Myocyte (in vitro differentiated cells): ENCODE data around the gene SLC8A2. TPM values are rescaled to one million over a fixed set of nuclear protein-coding genes. Genes with fewer than 3 reads are reported as not detected.
A peak's percentile ranks its signal among the peaks of the same experiment; 100 is the strongest.

Experiments
- DNase-seq: peaks from one replicate; pipeline ENCODE4 v3.0.0-alpha.2; 2012; ENCODE audit warnings: low read depth
- total RNA-seq: library from RNA; depleted of rRNA; stranded (reverse); fragments of >200 nt; gene quantifications from 2 replicates; pipeline ENCODE4 v1.2.3, GENCODE V29; 2014

The SLC8A2 gene
- total RNA-seq, 1 donor from 2014 or later: not detected

DNA sequence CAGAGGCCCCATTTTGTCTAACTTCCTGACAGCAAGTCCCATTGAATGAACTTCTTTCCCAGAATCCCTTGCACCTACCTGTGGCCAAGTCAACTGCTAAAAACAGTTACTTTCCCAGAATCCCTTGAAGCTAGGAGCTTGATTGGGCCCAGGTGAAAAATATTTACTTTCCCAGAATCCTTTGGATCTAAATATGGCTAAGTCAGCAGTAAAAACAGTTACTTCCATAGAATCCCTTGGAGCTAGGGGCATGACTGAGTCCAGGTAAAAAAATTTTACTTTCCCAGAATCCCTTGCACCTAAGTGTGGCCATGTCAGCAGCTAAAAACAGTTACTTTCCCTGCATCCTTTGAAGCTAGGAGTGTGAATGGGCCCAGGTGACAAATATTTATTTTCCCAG lies 39.2 kb downstream of the SLC8A2 start:
- no peak for DNase-seq

DNA sequence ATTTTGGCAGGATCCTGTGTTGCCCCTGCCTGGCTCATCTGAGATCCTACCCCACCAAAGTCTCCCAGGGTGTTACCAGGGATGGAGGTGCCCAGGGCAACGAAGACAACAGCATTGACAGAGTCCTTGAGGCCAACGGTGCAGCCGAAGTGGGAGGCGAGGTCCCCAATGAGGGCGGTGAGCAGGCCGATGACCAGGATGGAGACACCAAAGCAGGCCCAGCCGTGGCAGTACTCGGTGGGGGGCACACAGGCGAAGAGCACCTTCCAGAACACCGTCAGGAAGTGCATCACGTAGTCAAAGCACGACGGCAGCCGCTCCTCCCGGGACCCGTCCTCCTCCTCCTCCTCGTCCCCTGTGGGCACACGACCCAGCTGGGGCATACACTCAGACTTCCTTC lies 39.6 kb downstream of the SLC8A2 start:
- no peak for DNase-seq

DNA sequence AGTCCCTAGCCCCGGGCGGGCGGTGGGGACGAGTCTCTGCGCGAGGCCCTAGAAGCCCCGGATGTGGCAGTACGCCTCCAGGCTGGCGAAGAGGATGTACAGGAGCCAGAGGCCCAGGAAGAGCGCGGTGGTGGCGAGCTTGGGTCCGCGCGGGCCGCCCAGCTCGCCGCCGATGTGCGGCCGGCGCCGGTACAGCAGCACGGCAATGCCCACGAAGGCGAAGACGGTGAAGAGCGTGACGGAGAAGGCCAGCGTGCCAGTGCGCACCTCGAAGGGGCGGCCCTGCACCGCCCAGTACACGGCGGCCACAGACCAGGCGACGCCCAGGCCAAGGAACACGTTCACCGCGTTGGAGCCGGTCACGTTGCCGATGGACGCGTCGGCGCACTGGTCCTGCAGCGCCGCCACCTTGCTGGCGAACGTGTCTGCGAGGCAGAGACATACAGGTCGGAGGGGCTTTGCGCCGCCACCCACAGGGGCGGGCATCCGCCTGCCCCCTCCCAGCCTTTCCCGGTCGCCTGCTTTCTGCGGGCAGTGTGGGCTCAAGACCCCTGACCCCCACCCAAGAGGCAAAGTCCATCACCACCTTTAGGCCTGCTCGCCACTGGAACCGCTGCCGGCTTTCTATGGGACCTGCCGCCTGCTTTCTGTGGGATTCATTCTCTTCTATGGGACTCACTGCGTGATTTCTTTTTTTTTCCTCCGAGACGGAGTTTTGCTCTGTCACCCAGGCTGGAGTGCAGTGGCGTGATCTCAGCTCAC lies 41.5 kb downstream of the SLC8A2 start:
- no peak for DNase-seq

DNA sequence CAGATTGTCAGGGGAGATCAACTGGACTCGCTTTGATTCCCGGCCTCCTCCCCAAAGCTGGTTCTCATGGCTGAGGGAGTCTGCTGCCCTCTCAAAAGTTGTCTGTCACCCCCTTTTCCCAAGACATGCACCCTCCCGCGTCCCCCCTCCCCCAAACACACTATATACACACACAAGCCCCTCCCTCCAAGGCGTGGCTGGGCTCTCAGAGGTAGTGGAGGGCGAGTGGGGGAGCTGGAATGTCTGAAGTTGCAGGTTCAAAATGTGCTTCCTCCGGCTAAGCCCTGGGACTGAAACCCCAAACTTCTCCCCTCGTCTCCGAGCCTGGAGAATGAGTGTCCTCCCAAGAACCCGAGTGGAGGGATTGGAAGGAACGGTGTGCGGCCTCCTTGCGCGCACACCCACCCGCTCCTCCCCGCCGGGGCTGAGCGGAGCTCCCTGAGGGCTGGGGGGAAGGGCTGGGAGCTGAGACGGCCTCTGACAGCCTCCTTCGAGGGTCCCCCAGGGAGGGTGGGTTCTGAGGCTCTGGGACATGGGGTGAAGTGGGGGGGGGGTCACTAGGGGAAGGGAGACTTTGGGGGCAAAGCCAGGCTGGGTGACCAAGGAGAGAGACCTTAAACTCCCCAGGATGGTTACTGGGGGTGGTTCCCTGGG lies 42.4 kb downstream of the SLC8A2 start:
- DNase-seq: no peak

- peak; percentile 96 for DNase-seq
Measured at GRCh38 chr19:47428177-47428894, 43.4 kb downstream of the SLC8A2 start.

- peak; percentile 52 for DNase-seq
Measured at GRCh38 chr19:47427241-47428176, 44.2 kb downstream of the SLC8A2 start.

DNA sequence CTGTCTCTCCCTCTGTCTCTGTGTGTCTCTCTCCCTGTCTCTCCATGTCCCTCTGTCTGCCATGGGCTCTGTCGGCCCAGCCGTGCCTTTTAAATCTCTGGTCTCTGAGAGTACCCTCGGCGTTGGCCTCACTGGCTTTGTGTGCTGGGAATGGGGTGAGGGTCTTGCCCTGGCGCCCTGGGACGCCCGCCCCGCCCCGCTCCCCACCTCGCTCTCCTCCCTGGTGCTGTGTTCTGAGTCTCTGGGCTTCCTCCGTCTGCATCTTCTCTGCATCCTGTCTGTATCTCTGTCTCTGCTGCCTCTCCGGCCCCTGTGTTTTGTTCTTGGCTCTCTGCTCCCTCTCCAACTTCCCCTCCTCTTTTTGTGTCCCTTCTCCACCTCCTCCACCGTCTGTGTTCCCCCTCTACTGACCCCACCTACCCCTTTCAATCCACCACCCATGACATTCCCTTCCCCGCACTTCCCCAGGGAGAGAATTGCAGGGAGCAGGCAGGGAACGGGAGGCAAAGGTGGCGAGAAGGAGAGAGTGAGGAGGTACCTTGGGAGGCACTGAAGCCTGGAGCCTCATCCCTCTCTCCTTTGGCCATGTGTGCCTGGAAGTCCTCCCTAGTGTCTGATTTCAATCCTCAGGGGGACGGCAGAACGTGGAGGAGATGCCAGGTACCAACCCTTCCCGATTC lies 48.4 kb downstream of the SLC8A2 start:
- no peak for DNase-seq

DNA sequence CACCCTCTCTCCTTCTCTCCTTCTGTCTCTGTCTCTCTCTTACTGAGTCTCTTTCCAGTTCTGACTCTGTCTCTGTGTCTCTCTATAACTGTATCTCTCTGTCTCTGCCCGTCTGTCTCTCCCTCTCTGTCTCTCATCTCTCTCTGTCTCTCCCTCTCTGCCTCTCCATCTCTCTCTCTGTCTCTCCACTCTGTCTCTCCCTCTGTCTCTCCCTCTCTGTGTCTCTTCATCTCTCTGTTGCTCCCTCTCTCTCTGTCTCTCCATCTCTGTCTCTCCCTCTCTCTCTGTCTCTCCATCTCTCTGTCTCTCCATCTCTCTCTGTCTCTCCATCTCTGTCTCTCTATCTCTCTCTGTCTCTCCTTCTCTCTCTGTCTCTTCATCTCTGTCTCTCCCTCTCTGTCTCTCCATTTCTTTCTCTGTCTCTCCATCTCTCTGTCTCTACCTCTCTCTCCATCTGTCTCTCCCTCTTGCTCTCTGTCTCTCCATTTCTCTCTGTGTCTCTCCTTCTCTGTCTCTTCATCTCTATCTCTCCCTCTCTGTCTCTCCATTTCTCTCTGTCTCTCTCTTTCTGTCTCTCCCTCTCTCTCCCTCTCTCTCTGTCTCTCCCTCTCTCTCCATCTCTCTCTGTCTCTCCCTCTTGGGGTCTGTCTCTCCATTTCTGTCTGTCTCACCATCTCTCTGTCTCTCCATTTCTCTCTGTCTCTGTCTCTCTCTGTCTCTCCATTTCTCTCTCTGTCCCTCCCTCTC lies 49.1 kb downstream of the SLC8A2 start:
- no peak for DNase-seq

DNA sequence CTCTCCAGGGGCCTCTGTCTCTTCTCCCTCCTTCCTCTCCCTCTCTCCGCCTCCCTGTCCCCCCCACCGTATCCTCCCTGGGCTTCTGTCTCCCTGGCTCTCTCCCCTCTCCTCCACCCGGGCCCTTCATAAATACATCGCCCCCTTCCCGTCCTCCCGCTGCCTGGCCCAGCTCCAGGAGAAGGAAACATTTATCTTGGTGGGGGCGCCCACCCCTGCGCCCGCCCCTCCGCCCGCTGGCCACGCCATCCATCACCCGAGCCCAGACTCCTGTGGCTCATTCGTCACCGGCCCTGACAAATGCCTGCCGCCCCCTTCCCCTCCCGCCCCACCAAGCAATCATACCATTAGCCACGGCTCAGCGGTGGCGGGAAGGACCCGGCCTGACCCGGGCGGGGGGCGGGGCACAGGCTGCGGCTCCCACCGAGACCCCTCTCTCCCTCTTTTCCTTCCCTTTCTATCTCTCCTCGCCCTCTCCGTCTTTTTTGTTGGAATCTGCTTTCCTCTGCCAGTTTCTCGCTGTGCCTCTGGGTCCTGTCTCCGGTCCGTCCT lies 49.8 kb downstream of the SLC8A2 start:
- DNase-seq: no peak

- no peak for DNase-seq
Measured at GRCh38 chr19:47421244-47421786, 50.4 kb downstream of the SLC8A2 start.

DNA sequence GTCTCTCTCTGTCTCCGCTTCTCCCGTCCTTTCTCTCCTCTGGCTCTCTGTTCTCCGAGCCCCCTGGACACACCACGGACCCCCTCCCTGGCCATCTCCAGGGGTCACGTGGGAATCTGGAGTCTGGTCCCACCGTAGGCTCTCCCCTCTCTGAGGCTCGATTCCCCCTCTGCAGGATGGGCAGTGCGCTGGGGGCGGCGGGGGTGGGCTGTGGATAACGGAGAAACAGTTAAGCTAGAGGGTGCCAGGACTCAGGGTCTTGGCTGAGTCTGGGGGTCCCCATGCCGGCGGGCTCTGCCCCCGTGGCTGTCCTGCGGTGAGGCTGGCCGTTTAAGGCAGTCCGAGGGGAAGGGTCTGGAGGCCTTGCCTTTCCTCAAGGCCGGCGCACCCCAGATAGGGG lies 51.9 kb downstream of the SLC8A2 start:
- DNase-seq: no peak

GRCh38 chr19:47419030-47419783 lies 52.5 kb downstream of the SLC8A2 start, which contains the start of gene MEIS3:
TSS of gene MEIS3 (minus strand) at chr19:47419527. CDS start at chr19:47419081, 446 bp downstream.
- no peak for DNase-seq

DNA sequence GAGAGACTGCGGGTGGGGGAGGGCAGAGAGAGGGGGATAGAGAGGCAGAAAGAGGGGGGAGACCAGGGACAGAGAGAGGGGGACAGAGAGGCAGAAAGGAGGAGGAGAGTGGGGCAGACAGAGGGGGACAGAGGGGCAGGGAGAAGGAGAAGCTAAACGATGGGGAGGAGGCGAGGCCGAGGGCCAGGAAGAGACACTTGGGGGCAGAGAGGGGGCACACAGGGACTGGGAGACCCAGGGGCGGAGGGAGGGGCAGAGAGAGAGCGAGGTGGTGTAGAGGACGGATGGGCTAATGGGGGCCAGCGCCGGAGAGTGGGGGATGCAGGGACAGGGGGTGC lies 53.0 kb downstream of the SLC8A2 start:
- DNase-seq: no peak

DNA sequence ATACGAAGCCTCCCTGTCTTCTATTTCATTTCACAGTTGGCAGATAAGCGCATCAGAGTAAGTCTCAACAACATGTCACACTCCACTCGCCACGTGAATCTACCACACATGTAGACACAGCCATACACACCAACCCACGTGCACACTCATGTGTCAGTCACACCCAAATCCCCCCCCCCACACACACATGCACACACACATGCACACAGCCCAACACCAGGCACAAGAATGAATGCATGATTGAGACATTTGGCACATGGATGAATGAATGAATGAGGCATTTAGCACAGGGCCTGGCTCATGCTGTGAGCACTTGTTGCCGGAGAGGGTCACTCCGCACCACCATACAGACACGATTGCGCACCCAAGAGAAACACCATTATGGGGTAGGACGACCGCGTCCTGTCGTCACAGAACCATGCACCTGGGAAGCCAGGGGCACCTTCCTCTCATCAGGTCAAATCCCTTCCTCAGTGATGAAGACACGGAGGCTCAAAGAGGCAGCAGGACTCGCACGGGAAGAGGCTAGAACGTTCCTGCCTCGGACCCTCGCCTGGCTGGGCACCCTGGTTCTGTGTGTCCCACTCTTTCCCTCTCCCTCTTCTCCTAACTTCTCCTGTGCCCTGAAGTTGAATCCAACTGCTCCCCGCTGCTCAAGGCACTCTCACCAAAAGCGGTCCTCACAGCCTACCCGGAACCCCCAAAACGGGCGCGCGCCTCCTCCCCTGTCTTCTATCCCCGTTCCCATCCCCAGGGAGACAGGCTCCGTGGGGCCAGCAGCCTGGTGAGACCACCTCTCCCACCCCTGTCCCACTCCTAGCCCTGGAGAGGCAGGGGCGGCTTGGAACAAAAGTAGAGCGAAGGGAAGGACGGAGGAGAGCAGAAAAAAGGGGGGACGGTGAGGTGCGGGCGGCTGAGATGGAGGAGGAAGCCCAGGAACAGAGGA lies 53.7 kb downstream of the SLC8A2 start:
- DNase-seq: no peak

DNA sequence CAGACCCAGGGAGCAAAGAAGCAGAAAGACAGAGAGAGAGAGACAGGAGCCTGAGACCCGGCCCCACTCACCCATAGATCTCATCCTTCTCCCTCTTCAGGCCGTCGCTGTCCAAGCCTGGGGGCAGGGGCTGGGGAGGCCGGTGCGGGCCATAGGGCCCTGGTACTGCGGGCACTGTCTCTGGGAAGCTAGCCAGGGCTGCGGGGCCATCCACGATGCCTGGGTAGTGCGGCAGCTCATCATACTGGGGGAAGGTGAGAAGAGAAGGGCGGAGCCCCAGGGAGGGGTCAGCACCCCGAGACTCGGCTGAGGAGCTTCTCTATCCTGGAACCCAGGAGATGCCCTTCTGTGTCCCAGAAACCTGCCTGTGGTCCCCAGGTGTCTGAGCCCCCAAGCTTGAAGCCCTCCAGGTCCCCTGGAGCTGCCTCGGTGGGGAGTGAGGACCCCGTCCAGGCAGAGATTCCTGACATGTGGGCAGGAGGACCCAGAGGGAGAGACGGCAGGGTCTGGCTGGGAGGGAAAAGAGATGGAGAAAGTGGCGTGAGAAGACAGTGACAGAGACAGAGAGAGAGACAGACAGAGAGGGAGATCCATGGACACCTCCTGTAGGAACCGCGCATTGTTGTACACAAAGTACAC lies 54.5 kb downstream of the SLC8A2 start:
- no peak for DNase-seq

- DNase-seq: no peak
Measured at GRCh38 chr19:47416643-47416985, 55.1 kb downstream of the SLC8A2 start.
